ENCODE measurements around the gene GPR63.

GRCh38 chr6:96872976-96873375, 35.7 kb upstream of the GPR63 start:
- TF ChIP-seq EZH2 (IDR thresholded peaks at IDR 0.05; ENCODE audit: insufficient read depth, poor library complexity, severe bottlenecking) (no peak), EZH2phosphoT487 (IDR thresholded peaks at IDR 0.05; ENCODE audit: insufficient read depth, low read depth) (no peak)

All from GM23248 (cell line).